ENCODE results near the gene NXPE4. TPM values are rescaled to one million over a fixed set of nuclear protein-coding genes. Genes with fewer than 3 reads are reported as not detected.

The NXPE4 gene
- total and polyA plus RNA-seq, 2 of the 8 experiments (the other 6 are each of a cell fraction or from before 2014, with no cell fraction given), result not detected

GRCh38 chr11:114563077-114563476 is 32.5 kb downstream of the NXPE4 start:
- Histone ChIP-seq H2BK20ac (ENCODE audit: low read length) (no peak overlapping the region), H2BK12ac (ENCODE audit: low read depth, low read length) (no peak overlapping the region), H2AK5ac (ENCODE audit: low read depth, low read length) (no peak overlapping the region), H3K4me1 (replicated peaks in 1 of 4; ENCODE audit: control insufficient read depth in 3 of 4, insufficient read depth in 4 of 4, low read length in 3 of 4) (peaks cover 0 to 4% (median 3%) of the 10 kb centered on the region in 4 experiments; a peak in 3 of 7 replicates), H3K27me3 (replicated peaks in 1 of 4; ENCODE audit: control insufficient read depth in 3 of 4, extremely low read depth in 1 of 4, insufficient read depth in 3 of 4, low read length in 3 of 4) (no peaks in the 10 kb centered on the region), H3K4me2 (ENCODE audit: insufficient read depth in 1 of 2, low read depth in 2 of 2, low read length in 2 of 2) (no peak overlapping the region), H2BK5ac (ENCODE audit: low read depth, low read length) (no peak overlapping the region), H3K4me3 (ENCODE audit: extremely low read depth in 1 of 4, insufficient read depth in 2 of 4, low read depth in 3 of 4, low read length in 4 of 4) (no peak overlapping the region), H2BK120ac (replicated peaks; ENCODE audit: low read depth, low read length) (no peak overlapping the region), H4K20me1 (replicated peaks in 1 of 2; ENCODE audit: control insufficient read depth in 1 of 2, insufficient read depth in 2 of 2, low read length in 2 of 2) (no peaks in the 10 kb centered on the region), H3K4ac (replicated peaks; ENCODE audit: insufficient read length, low read depth, low read length) (no peak overlapping the region), H3K18ac (ENCODE audit: extremely low read depth, low read length) (no peak overlapping the region), H4K5ac (ENCODE audit: insufficient read length, low read depth, low read length) (no peak overlapping the region), H3K9me3 (ENCODE audit: insufficient read depth in 2 of 2, low read depth in 1 of 2, low read length in 1 of 2) (no peaks in the 10 kb centered on the region), H4K8ac (ENCODE audit: extremely low read depth, insufficient read depth, low read length) (no peak overlapping the region), H2BK15ac (ENCODE audit: low read length) (no peak overlapping the region), H2AFZ (ENCODE audit: low read length) (no peak overlapping the region), H3K79me2 (ENCODE audit: control insufficient read depth in 1 of 2, insufficient read depth in 2 of 2, low read length in 2 of 2) (no peaks in the 10 kb centered on the region), H3K23me2 (ENCODE audit: low read depth, low read length) (no peaks in the 10 kb centered on the region), H3K23ac (ENCODE audit: insufficient read length) (no peak overlapping the region), H3K9ac (replicated peaks in 1 of 4; ENCODE audit: extremely low read depth in 1 of 4, low read depth in 3 of 4, low read length in 3 of 4) (no peak overlapping the region), H3K27ac (ENCODE audit: low read depth, low read length) (no peak overlapping the region), H3K56ac (replicated peaks; ENCODE audit: insufficient read length, low read depth, low read length) (no peak overlapping the region), H4K91ac (replicated peaks; ENCODE audit: insufficient read length, low read length) (no peak overlapping the region), H3K79me1 (ENCODE audit: low read depth, low read length) (no peaks in the 10 kb centered on the region), H3K36me3 (ENCODE audit: control insufficient read depth in 2 of 4, insufficient read depth in 4 of 4, low read length in 3 of 4) (no peaks in the 10 kb centered on the region), H3K14ac (ENCODE audit: insufficient read length) (no peak overlapping the region)
- WGBS, 2 experiments (ENCODE audit: extremely low coverage in 1 of 2, insufficient coverage in 1 of 2, insufficient read length in 1 of 2, insufficient replicate concordance in 2 of 2, low coverage in 1 of 2, low lambda C conversion rate in 2 of 2, missing lambda C conversion rate in 1 of 2), result 81% methylated on average over 2 of the region's 2 CpGs; no CpG with 5 or more reads in 1 of the 2 experiments
- DNase-seq (ENCODE audit: low read depth in 1 of 2, low spot score in 2 of 2), result no peak
- TF ChIP-seq SIX5 (IDR thresholded peaks at IDR 0.05; ENCODE audit: low read depth, low read length) (no peak), CEBPB (IDR thresholded peaks at IDR 0.05; ENCODE audit: low read depth, low read length) (no peak), SUZ12 (IDR thresholded peaks at IDR 0.05; ENCODE audit: low read length) (no peak), SRF (IDR thresholded peaks at IDR 0.05; ENCODE audit: low read depth, low read length) (no peak), JUN (IDR thresholded peaks at IDR 0.05; ENCODE audit: low read depth, low read length) (no peak), TAF1 (IDR thresholded peaks at IDR 0.05; ENCODE audit: low read depth, low read length) (no peak), EGR1 (IDR thresholded peaks at IDR 0.05; ENCODE audit: borderline replicate concordance, low read depth, low read length) (no peak), CHD1 (IDR thresholded peaks at IDR 0.05; ENCODE audit: low read depth, low read length) (no peak), TBP (IDR thresholded peaks at IDR 0.05; ENCODE audit: low read depth, low read length) (no peak), BRCA1 (IDR thresholded peaks at IDR 0.05; ENCODE audit: low read depth, low read length) (no peak), SP2 (IDR thresholded peaks at IDR 0.05; ENCODE audit: low read length) (no peak), RFX5 (IDR thresholded peaks at IDR 0.05; ENCODE audit: borderline replicate concordance, low read depth, low read length) (no peak), CREB1 (IDR thresholded peaks at IDR 0.05) (no peak), ASH2L (IDR thresholded peaks at IDR 0.05; ENCODE audit: low read length) (no peak), CBX8 (IDR thresholded peaks at IDR 0.05; ENCODE audit: borderline replicate concordance, low read depth, low read length) (no peak)
- TF ChIP-seq, protein P1, sequence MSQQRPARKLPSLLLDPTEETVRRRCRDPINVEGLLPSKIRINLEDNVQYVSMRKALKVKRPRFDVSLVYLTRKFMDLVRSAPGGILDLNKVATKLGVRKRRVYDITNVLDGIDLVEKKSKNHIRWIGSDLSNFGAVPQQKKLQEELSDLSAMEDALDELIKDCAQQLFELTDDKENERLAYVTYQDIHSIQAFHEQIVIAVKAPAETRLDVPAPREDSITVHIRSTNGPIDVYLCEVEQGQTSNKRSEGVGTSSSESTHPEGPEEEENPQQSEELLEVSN (IDR thresholded peaks at IDR 0.05), result no peak
- ChIA-PET CTCF (ENCODE audit: partially characterized antibody) (no interaction called here), POLR2A (ENCODE audit: partially characterized antibody) (no interaction called here)
- no peak for FAIRE-seq

Measured in H1 (cell line).